Activated CD4-positive, alpha-beta T cell treated with anti-CD3 and anti-CD28 coated beads, Interleukin-2, amount 50 U/mL, for 1 hour (primary cell): ENCODE results near the gene CXCL9.
"Not testable (repeated sequence)": the region's sequence is repeated elsewhere in the genome, so short reads cannot be mapped to it uniquely, and the experiment has no call there.

Experiments used
- DNase-seq: peaks from one replicate; pipeline ENCODE4 v3.0.0-alpha.2; 2020

CXCL9 gene

DNA sequence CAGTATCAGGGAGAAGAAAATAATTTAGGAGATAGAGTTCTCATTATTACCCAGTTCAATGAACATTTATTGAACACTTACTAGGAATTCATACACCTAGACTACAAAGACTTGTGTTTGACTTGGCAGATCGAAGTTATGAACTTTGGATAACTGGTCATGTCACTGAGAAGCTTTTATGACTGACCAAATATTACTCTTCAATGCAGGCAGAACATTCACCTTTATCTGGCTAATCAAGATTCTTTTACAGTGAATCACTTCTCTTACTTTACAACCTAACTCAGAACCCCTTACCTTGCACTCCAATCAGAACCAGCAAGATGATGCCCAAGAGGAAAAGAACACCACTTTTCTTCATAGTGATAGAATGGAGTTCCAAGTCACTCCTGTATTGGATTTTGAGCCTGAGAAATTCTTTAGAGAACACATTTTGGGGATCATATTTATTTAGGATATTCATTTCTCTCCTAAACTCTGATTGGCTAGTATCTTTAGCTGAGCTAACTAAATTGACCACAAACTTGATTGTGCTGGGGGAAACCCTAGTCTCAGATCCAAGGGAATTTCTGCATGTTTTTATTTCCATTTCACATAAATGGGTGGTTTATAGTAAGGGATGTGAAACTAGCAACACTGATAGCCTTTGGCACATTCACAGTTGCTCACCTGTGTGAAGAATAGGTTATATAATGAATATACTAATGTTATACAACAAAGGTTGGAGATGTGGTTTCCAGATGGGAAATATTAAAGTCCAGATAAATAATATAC lies at the start of gene CXCL9:
Gene CXCL9 (minus strand): TSS at position 421 of the 774 bp plus-strand sequence. CDS start 60 bp downstream, at position 361.
- no peak for DNase-seq

DNA sequence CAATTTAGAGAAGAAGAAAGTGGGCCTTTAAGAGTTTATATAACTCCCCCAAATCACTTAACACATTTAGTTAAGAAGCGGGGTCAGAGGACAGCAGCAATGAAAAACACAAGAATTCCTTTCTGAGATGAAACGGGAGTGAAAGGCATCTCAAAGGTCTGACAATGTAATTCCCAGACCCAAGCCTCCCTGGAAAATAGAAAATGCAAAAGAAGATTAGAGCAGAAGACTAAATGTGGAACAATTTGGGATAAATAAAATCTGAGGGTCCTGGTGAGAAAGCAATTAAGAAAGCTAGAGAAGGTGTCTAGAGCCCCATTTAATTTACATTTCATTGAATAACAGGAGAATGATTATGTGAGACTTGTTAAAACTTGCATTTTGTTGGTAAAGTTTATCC lies 48.1 kb upstream of the CXCL9 start:
- DNase-seq = no peak

DNA sequence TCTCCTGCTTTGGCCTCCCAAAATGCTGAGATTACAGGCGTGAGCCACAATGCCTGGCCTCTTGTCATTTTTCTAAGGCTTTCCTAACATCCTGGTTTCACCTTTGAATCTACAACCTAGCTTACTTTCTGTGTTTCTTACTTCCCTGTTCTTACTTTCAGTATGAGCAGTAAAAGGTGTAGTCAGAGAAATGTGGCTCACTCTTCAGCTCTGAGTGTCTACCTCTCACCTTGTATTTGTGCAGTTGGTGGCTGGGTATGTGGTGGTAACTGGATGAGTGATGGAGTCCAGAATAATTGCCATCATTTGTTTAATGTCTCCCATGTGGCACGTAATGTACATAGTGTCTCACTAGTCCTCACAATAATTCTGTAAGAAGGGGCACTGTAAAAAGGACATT lies 47.7 kb upstream of the CXCL9 start:
- DNase-seq = no peak

DNA sequence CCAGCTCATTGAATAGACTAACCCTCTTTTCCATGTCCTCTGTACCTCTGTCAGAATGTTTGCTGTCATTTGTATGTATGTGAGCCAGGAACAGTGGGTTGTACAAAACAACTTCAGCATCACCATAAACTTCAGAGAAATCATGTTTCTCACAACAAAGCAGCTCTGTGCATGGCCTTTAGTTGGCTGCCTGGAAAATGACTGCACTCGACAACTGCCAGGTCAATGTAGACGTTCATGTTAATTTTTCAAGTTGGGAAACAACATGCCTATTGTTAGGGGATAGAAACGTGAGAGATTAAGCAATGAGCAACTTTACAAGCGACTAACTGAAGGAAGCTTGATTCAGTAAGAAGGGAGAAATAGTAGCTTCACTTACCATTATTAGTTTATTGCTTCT lies 46.4 kb upstream of the CXCL9 start:
- DNase-seq = no peak

DNA sequence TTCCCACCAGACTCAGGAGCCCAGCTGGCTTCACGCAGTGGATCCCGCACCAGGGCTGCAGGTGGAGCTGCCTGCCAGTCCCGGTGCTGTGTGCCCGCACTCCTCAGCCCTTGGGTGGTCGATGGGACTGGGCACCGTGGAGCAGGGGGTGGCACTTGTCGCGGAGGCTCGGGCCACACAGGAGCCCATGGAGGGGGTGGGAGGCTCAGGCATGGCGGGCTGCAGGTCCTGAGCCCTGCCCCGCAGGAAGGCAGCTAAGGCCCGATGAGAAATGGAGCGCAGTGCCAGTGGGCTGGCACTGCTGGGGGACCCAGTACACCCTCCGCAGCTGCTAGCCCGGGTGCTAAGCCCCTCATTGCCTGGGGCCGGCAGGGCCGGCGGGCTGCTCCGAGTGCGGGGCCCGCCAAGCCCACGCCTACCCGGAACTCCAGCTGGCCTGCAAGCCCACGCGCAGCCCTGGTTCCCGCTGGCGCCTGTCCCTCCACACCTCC lies 43.3 kb upstream of the CXCL9 start:
- not testable (repeated sequence) for DNase-seq

DNA sequence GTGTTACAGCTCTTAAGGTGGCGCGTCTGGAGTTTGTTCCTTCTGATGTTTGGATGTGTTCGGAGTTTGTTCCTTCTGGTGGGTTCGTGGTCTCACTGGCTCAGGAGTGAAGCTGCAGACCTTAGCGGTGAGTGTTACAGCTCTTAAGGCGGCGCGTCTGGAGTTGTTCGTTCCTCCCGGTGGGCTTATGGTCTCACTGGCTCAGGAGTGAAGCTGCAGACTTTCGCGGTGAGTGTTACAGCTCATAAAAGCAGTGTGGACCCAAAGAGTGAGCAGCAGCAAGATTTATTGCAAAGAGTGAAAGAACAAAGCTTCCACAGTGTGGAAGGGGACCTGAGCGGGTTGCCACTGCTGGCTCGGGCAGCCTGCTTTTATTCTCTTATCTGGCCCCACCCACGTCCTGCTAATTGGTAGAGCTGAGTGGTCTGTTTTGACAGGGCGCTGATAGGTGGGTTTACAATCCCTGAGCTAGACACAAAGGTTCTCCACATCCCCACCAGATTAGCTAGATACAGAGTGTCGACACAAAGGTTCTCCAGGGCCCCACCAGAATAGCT lies 42.6 kb upstream of the CXCL9 start:
- DNase-seq = not testable (repeated sequence)

DNA sequence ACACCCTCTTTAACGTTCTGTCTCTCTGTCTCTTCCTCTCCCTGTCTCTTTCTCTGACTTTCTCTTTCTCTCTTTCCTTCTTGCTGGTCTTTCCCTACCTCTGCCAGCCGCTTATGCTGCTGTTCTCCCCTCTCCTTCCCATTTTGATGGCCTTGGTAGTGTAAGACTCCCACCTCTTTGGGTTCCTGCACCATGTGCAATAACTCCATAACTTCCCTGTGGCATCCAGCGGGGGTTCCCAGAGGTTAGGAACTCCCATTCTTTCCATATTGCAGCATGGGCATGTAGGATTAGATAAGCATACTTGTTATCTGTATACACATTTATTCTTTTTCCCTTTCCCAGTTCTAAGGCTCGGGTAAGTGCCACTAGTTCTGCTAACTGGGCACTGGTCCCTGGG lies 37.4 kb upstream of the CXCL9 start:
- not testable (repeated sequence) for DNase-seq

DNA sequence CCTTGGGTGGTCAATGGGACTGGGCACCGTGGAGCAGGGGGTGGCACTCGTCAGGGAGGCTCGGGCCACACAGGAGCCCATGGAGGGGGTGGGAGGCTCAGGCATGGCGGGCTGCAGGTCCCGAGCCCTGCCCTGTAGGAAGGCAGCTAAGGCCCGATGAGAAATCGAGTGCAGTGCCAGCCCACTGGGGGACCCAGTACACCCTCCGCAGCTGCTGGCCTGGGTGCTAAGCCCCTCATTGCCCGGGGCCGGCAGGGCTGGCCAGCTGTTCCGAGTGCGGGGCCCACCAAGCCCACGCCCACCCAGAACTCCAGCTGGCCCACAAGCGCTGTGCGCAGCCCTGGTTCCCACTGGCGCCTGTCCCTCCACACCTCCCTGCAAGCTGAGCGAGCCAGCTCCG lies 36.0 kb upstream of the CXCL9 start:
- not testable (repeated sequence) for DNase-seq

DNA sequence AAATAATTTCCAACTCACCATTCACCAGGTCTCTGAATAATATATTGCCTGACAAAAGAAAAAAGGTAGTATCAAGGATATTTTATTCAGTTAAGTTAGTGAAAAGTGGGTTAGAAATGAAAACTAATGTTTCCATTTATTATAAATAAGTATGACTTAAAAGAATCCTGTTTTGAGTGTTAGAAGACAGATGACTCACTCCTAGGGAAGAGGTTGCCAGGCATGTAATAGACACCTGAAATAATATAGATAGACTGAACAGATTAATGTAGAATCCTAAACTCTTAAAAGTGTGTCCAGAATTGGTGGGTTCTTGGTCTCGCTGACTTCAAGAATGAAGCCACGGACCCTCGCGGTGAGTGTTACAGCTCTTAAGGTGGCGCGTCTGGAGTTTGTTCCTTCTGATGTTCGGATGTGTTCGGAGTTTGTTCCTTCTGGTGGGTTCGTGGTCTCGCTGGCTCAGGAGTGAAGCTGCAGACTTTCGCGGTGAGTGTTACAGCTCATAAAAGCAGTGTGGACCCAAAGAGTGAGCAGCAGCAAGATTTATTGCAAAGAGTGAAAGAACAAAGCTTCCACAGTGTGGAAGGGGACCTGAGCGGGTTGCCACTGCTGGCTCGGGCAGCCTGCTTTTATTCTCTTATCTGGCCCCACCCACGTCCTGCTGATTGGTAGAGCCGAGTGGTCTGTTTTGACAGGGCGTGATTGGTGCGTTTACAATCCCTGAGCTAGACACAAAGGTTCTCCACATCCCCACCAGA lies 35.1 kb upstream of the CXCL9 start:
- not testable (repeated sequence) for DNase-seq

DNA sequence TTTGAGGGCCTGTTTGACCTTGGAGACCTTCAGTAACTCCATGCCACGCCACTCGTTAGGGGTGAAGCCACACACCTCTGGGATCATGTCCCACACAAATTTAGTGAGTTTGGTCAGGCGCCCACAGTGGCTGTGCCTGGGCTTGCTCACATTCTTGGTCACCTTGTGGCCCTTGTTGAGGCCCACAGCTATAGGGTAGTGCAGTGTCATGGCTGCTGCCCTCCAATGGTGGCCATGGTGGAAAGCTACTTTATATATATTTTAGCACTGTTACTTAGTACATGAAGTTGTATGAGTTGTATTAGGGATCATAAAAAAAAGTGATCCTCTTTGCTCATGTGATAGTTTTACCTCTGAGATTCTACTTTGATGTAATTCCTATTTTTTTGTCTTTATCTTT lies 29.5 kb upstream of the CXCL9 start:
- DNase-seq = no peak

DNA sequence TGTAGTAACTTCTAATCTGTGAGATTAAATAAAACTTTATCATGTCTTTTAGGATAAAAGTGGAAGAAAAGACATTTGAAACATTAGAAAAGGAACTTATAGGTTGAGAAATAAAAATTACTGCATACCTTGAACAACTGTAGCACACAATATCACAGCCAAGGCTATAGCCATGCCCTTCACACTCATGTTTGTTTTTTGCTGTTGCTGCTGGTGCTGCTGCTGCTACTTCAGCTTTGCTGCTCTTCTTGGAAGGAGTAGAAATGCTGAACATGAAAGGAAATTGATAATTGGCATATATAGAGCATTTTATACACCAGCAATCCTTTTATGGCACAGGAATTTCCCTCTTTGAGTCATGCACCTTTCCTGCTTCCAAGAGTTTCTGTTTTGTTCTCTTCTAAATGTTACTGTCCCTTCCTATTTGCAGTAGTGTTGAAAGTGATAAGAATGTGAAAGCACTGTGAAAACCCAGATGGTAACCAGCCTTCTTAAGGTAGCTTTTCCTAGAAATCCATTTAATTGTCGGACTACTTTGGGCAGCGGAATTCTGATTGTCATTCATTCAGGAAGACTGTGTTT lies 28.6 kb upstream of the CXCL9 start, which contains the start of gene CXCL11:
Gene CXCL11 (minus strand): TSS at position 272 of the 582 bp plus-strand sequence. CDS start 83 bp downstream, at position 189.
- no peak for DNase-seq

DNA sequence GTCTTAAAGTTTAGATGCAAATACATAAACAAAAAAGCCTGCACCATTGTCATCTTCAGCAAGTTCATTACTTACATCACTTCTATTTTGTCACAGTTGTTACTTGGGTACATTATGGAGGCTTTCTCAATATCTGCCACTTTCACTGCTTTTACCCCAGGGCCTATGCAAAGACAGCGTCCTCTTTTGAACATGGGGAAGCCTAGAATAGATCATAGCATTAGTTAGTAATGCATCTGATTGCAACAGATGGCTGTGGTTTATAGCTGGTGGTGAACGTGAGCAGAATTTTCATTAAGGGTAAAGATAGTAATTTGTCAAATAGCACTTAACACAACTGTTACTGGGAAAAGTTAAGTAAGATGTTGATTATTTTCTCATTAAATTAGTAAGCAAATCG lies 27.8 kb upstream of the CXCL9 start:
- DNase-seq = no peak

DNA sequence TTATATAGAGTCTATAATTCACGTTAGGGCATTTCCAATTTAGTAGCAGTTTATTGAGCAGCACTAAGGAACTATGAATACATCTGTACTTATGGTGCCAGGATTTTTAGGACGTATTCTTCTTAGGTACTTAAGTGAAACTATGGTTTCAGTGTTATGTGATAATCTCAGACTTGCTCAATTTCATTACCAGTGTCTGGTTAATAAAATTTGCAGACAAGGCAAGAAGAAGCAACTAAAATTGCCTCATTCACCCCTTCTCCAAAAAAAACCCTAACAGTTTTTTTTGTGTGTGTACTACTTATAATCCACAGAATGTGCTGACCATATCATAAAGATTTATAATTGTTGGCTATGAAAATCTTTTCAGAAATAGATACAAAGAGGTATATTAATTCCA lies 22.0 kb upstream of the CXCL9 start:
- no peak for DNase-seq

DNA sequence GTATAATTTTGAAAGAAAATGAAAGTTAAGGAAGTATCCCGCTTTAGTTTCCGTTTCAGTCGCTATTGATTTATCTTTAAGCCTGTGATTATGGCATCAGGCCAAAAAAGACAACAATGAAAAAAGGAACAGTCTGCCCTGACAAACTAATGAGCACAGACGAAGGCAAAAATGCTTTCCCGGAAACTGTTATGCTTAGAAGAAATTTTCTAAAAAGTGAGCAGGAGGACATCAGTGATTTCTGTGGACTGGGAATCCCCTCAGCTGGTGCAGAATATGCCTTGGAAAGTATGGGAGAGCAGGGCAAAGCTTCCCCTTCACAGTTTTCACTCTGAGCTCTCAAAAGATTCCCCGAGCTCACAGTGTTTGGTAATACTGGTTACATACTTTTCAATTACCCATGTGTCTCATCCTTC lies 21.0 kb upstream of the CXCL9 start:
- no peak for DNase-seq

DNA sequence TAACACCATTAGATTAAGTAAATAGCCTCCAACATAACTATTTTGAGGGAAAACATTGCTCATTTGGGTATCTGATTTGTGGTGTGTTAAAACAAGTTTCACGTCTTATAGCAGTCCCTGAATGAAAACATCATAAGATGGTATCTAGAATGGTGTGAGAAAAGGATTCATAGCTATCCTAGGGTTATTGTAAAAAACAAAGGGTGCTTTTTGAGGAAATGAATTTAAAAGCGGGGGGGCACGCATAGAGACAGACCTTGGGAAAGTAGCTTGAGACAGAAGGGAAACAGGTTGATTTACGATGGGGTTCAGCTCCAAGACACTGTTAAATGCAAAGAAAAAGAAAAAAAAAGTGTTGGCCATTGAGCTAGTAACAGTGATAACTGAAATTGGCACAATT lies 16.8 kb upstream of the CXCL9 start:
- DNase-seq = no peak

DNA sequence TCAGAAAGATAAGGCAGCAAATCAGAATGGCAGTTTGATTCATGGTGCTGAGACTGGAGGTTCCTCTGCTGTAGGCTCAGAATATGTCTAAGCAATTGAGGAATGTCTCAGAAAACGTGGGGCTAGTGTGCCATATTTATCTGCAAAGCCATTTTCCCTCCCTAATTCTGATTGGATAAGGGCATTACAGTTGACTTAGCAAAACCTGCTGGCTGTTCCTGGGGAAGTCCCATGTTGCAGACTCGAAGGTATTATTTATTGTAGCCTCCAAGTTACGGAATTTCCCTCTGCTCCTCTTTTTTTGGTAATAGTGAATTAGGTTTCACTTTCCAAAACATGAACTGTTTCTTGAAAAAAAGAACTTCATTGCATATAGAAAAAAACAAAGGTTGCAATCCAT lies 16.1 kb upstream of the CXCL9 start, which contains the start of gene CXCL10:
Gene CXCL10 (minus strand): TSS at position 109 of the 400 bp plus-strand sequence. CDS start 66 bp downstream, at position 43.
- no peak for DNase-seq

DNA sequence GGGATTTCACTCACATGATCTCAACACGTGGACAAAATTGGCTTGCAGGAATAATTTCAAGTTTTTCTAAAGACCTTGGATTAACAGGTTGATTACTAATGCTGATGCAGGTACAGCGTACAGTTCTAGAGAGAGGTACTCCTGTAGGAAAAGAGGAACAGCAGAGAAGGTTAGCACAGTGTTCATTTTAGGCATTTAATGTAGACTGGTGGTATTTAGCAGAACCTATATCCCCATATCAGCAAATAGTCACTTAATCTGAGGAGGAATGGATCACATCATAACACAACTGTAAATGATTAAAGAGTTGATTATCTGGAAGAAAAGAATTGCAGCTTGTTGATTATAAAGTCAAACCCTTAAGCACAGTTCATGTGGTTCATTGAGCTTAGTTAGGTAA lies 15.4 kb upstream of the CXCL9 start:
- no peak for DNase-seq

DNA sequence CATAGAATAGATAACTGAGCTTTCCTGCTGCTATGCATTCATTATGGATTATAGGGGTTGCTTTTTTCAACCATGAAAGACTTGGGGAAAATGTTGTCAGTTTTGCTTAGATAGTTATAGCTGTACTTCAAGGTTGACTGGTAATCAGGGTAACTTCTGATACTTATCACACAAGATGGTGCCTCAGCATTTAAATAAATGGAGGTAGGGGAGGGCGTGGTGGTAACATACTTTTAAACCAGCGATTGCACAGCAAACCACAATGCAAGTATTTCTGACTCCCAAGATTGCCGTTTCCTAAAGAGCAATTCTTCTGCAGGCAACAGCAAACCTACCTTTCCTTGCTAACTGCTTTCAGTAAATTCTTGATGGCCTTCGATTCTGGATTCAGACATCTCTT lies 14.7 kb upstream of the CXCL9 start:
- no peak for DNase-seq

DNA sequence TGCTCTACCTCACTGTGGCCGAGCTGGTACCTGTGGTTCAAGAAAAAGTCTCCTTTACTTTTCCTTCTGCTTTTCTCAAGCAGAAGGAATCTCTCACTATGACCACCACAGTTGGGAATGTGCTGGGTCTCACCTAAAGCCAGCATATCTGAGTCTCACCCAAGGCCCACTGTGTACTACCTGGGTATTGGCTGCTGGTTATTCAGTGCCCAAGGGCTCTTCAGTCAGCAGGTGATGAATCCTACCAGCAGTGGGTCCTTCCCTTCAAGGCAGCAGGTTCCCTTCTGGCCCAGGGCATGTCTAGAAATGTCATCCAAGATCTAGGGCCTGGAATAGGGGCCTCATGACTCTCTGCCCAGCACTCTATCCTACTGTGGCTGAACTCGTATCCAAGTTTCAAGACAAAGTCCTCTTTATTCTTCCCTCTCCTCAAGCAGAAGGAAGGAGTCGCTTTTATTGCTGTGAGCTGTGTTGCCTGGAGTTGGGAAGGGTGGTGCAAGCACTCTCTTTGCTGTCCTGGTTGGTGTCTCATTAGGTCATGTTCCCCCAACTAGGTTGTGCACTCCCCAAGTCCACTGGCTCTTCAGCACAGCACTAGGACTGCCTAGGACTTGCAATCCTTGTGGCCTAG lies 9.9 kb upstream of the CXCL9 start:
- no peak for DNase-seq

DNA sequence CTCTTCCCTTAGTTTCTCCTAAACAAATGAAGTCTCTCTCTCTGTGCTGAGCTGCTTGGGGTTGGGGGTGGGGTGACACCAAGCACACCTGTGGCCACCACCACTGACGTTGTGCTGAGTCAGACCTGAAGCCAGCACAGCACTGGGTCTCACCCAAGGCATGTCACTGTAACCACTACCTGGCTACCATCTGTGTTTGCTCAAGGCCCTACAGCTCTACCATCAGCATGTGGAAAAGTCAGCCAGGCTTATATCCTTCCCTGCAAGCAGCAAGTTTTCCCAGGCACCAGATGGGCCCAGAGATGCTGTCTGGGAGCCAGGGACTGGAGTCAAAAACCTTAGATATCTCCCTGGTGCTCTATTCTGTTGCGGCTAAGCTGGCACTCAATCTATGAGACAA lies 9.1 kb upstream of the CXCL9 start:
- no peak for DNase-seq

DNA sequence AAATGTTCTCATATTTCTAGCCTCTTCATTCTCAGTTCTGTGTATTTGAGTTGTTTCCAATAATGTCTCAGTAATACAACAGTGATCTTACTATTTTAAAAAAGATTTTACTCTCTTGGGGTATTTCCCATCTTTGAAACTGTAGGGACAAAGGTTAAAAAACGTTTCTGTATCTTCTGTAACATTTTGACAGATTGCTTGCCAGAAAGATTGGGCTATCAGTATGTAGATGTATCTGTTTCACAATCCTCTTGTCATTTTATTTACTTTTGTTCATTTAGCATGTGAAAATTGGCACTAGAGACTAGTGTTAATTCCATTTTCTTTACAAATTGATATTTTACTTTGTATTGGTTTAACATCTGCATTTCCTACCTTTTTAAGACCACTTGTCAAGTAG lies 6.2 kb upstream of the CXCL9 start:
- DNase-seq = no peak

DNA sequence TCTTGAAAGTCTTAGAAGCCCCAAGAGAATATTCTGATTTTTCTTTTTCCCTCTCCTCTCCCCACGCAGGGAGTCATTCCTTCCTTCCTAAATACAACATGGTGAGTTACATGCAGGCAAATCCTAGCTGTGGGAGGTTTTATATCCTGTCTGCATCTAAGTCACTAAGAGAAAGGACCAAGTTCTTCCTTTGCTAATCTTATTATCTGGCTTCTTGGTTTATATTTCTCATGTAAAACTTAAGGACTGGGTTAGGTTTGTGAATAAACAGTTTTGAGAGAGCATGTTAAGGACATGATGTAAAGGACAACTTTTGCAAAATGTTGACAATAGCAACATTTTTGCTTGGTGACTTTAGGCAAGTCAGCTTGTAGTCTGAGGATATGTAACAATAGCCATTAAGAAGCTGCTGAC lies 5.1 kb upstream of the CXCL9 start:
- no peak for DNase-seq
